NCI-H2107 (cell line): ENCODE data around the gene SACS.

Source experiments
- DNase-seq: peaks from one replicate; lab custom pipeline; 2025; lab: John Stamatoyannopoulos, UW

The SACS gene

GRCh38 chr13:23279321-23279720 lies 154.2 kb downstream of the SACS start:
- no peak for DNase-seq
